Kidney capillary endothelial cell (primary cell): ENCODE results near the gene ADPRM.
"Not testable (repeated sequence)": the region's sequence is repeated elsewhere in the genome, so short reads cannot be mapped to it uniquely, and the experiment has no call there.

ENCODE experiments used
- DNase-seq: peaks from one replicate; pipeline ENCODE4 v3.0.0-alpha.2; 2018; ENCODE audit warnings: low spot score

Gene ADPRM

GRCh38 chr17:10699856-10700255, 2.5 kb downstream of the ADPRM start:
- no peak for DNase-seq

- no peak for DNase-seq
These were observed 5.2 kb downstream of the ADPRM start for GRCh38 chr17:10702574-10702973.

GRCh38 chr17:10705727-10706126, 8.3 kb downstream of the ADPRM start:
- DNase-seq, result no peak

GRCh38 chr17:10713318-10713717, 15.9 kb downstream of the ADPRM start:
- no peak for DNase-seq

GRCh38 chr17:10716218-10716617, 18.8 kb downstream of the ADPRM start:
- DNase-seq, result no peak

- DNase-seq, result no peak
These were observed 21.2 kb downstream of the ADPRM start for GRCh38 chr17:10718547-10718946.

GRCh38 chr17:10724546-10725195, 27.3 kb downstream of the ADPRM start:
- no peak for DNase-seq

- DNase-seq, result no peak
These were observed 27.9 kb downstream of the ADPRM start for GRCh38 chr17:10725262-10725661.

- DNase-seq, result no peak
These were observed 28.8 kb downstream of the ADPRM start for GRCh38 chr17:10726196-10726595.

- no peak for DNase-seq
These were observed 29.8 kb downstream of the ADPRM start for GRCh38 chr17:10727192-10727591.

GRCh38 chr17:10728331-10728892, 31.0 kb downstream of the ADPRM start:
- DNase-seq, result no peak

- DNase-seq, result peak; percentile 42
These were observed 32.2 kb downstream of the ADPRM start, which contains the start of gene TMEM220 for GRCh38 chr17:10729334-10730193. TSS of gene TMEM220 (minus strand) at chr17:10730023. CDS start at chr17:10729851, 172 bp downstream.

GRCh38 chr17:10730247-10730646, 32.9 kb downstream of the ADPRM start:
- not testable (repeated sequence) for DNase-seq

GRCh38 chr17:10731408-10731879, 34.0 kb downstream of the ADPRM start:
- no peak for DNase-seq

- not testable (repeated sequence) for DNase-seq
These were observed 34.7 kb downstream of the ADPRM start for GRCh38 chr17:10732121-10732520.

- DNase-seq, result no peak
These were observed 36.3 kb downstream of the ADPRM start for GRCh38 chr17:10733666-10734065.

- no peak for DNase-seq
These were observed 37.9 kb downstream of the ADPRM start for GRCh38 chr17:10735251-10735650.

GRCh38 chr17:10735821-10736220, 38.4 kb downstream of the ADPRM start:
- no peak for DNase-seq

GRCh38 chr17:10737168-10737622, 39.8 kb downstream of the ADPRM start:
- DNase-seq, result peak; percentile 48

GRCh38 chr17:10737736-10738135, 40.3 kb downstream of the ADPRM start:
- no peak for DNase-seq

GRCh38 chr17:10738521-10739258, 41.3 kb downstream of the ADPRM start:
- no peak for DNase-seq

- DNase-seq, result no peak
These were observed 42.0 kb downstream of the ADPRM start for GRCh38 chr17:10739386-10739785.
